IMR-90 (cell line): ENCODE data around the gene GPX6. TPM values are rescaled to one million over a fixed set of nuclear protein-coding genes. Genes with fewer than 3 reads are reported as not detected.
A peak's percentile ranks its signal among the peaks of the same experiment; 100 is the strongest.

Experiments used
- ATAC-seq: fragments of 200-7000 bp; cut with Tn5 transposase; 2 replicates; pipeline ENCODE4 v1.9.1; 2020; ENCODE audit warnings: low read depth, mild to moderate bottlenecking, moderate library complexity
- BruUV-seq: library from RNA; stranded (reverse); fragments of 400-500 nt; replicated peaks from 2 replicates; lab custom pipeline; 2021; lab: Mats Ljungman, UMichigan
- CTCF ChIA-PET: fragments of 300-600 bp; formaldehyde crosslinking; extraction: SDS; loops from one replicate; lab custom pipeline; 2021; ENCODE audit warnings: antibody characterized with exemption; lab: Yijun Ruan, JAX
- POLR2A ChIA-PET: fragments of 300-600 bp; sonication (Branson Sonifier 250); formaldehyde crosslinking; loops from one replicate; lab custom pipeline; 2022; ENCODE audit warnings: antibody characterized with exemption; ENCODE audit not compliant: unreplicated experiment; lab: Charles Lee
- DNase-seq: peaks from one replicate; pipeline ENCODE4 v3.0.0; 2013
- H2AFZ ChIP-seq: replicated peaks from 2 replicates; pipeline ENCODE3; 2013; ENCODE audit warnings: low read length, mild to moderate bottlenecking; ENCODE audit not compliant: poor library complexity
- H2AK5ac ChIP-seq: 2 replicates; pipeline ENCODE4 v1.6.1; 2013; ENCODE audit warnings: low read depth, low read length, inconsistent platforms
- H2AK9ac ChIP-seq: replicated peaks from 2 replicates; pipeline ENCODE3; 2013; ENCODE audit warnings: mild to moderate bottlenecking, low read depth, low read length, moderate library complexity; ENCODE audit not compliant: poor library complexity
- H2BK120ac ChIP-seq: 2 replicates; pipeline ENCODE4 v1.6.1; 2013; ENCODE audit warnings: low read depth, low read length, inconsistent platforms
- H2BK15ac ChIP-seq: 3 replicates; pipeline ENCODE4 v1.6.1; 2013; ENCODE audit warnings: low read depth, low read length, inconsistent platforms
- H2BK20ac ChIP-seq: 2 replicates; pipeline ENCODE4 v1.6.1; 2013; ENCODE audit warnings: low read depth, mild to moderate bottlenecking, inconsistent platforms, low read length, moderate library complexity
- H2BK5ac ChIP-seq: 2 replicates; pipeline ENCODE4 v1.6.1; 2013; ENCODE audit warnings: mild to moderate bottlenecking, low read depth, low read length, inconsistent platforms; ENCODE audit not compliant: poor library complexity, severe bottlenecking
- H3K14ac ChIP-seq: replicated peaks from 2 replicates; pipeline ENCODE4 v1.6.1; 2013; ENCODE audit warnings: low read depth, low read length, inconsistent platforms
- H3K18ac ChIP-seq: 2 replicates; pipeline ENCODE4 v1.6.1; 2013; ENCODE audit warnings: low read depth, low read length, control low read depth
- H3K23ac ChIP-seq: 2 replicates; pipeline ENCODE4 v1.6.1; 2013; ENCODE audit warnings: low read depth, low read length, inconsistent platforms
- H3K27ac ChIP-seq: 2 replicates; pipeline ENCODE4 v1.5.1; 2013; ENCODE audit warnings: mild to moderate bottlenecking, control low read depth, low read length; ENCODE audit not compliant: insufficient read depth
- H3K27me3 ChIP-seq: 2 replicates; pipeline ENCODE4 v1.6.1; 2013; ENCODE audit warnings: low read length; ENCODE audit not compliant: control insufficient read depth, insufficient read depth
- H3K36me3 ChIP-seq: 2 replicates; pipeline ENCODE4 v1.6.1; 2013; ENCODE audit warnings: low read length, mixed read lengths; ENCODE audit not compliant: control insufficient read depth, insufficient read depth
- H3K4ac ChIP-seq: 2 replicates; pipeline ENCODE4 v1.6.1; 2013; ENCODE audit warnings: low read depth, low read length, inconsistent platforms
- H3K4me1 ChIP-seq: 2 replicates; pipeline ENCODE4 v1.6.1; 2013; ENCODE audit warnings: low read length, mixed read lengths; ENCODE audit not compliant: control insufficient read depth, insufficient read depth
- H3K4me2 ChIP-seq: 2 replicates; pipeline ENCODE4 v1.6.1; 2013; ENCODE audit warnings: low read depth, mild to moderate bottlenecking, control low read depth, low read length, moderate library complexity
- H3K4me3 ChIP-seq: 2 replicates; pipeline ENCODE4 v1.5.1; 2013; ENCODE audit warnings: low read depth, mild to moderate bottlenecking, control low read depth, low read length, moderate library complexity; ENCODE audit not compliant: insufficient read depth
- H3K56ac ChIP-seq: 2 replicates; pipeline ENCODE4 v1.6.1; 2013; ENCODE audit warnings: low read length, inconsistent platforms; ENCODE audit not compliant: insufficient read depth; ENCODE audit errors: extremely low read depth
- H3K79me1 ChIP-seq, 2 experiments: 2 replicates each; pipeline ENCODE4 v1.6.1; 2013; ENCODE audit warnings: low read length in 2 of 2, inconsistent platforms in 1 of 2, low read depth in 1 of 2
- H3K9ac ChIP-seq: 2 replicates; pipeline ENCODE4 v1.6.1; 2013; ENCODE audit warnings: low read depth, low read length, control low read depth
- H3K9me1 ChIP-seq: 2 replicates; pipeline ENCODE4 v1.6.1; 2013; ENCODE audit warnings: low read length, inconsistent platforms; ENCODE audit not compliant: insufficient read depth
- H3K9me3 ChIP-seq: 2 replicates; pipeline ENCODE4 v1.6.1; 2013; ENCODE audit warnings: low read length; ENCODE audit not compliant: control insufficient read depth, insufficient read depth
- H4K20me1 ChIP-seq: 2 replicates; pipeline ENCODE4 v1.6.1; 2013; ENCODE audit warnings: low read length, inconsistent platforms; ENCODE audit not compliant: insufficient read depth
- H4K5ac ChIP-seq: 2 replicates; pipeline ENCODE4 v1.6.1; 2013; ENCODE audit warnings: mild to moderate bottlenecking, low read depth, low read length, control low read depth
- H4K8ac ChIP-seq, 2 experiments: 2 replicates each; pipeline ENCODE4 v1.6.1; 2013; ENCODE audit warnings: low read depth in 2 of 2, low read length in 2 of 2, control low read depth in 1 of 2, inconsistent platforms in 1 of 2
- H4K91ac ChIP-seq: 2 replicates; pipeline ENCODE4 v1.6.1; 2013; ENCODE audit warnings: low read depth, low read length, inconsistent platforms; ENCODE audit not compliant: insufficient read depth
- CEBPB ChIP-seq: IDR thresholded peaks from 2 replicates; pipeline ENCODE4 v1.6.1; 2012; ENCODE audit warnings: low read depth, low read length, improper control_type of control experiment
- CHD1 ChIP-seq: IDR thresholded peaks from 2 replicates; pipeline ENCODE4 v1.6.1; 2012; ENCODE audit warnings: low read depth, low read length, improper control_type of control experiment
- CTCF ChIP-seq: conservative IDR thresholded peaks from 2 replicates; pipeline ENCODE4 v1.5.1; 2012; ENCODE audit warnings: mild to moderate bottlenecking, low read depth, low read length, improper control_type of control experiment
- FOS ChIP-seq: fragments of 150-350 bp; IDR thresholded peaks from 2 replicates; pipeline ENCODE4 v1.6.1; 2016; ENCODE audit warnings: low read depth, low read length
- MAZ ChIP-seq: IDR thresholded peaks from 2 replicates; pipeline ENCODE4 v1.6.1; 2012; ENCODE audit warnings: low read depth, mild to moderate bottlenecking, low read length, improper control_type of control experiment, moderate library complexity, borderline replicate concordance
- MXI1 ChIP-seq: IDR thresholded peaks from 2 replicates; pipeline ENCODE4 v1.6.1; 2012; ENCODE audit warnings: low read depth, mild to moderate bottlenecking, low read length, moderate library complexity, borderline replicate concordance
- WGBS, 2 experiments: methylation state at CpG; one replicate each; pipeline versions ENCODE4 v1.1.5 to v1.1.7; 2013; ENCODE audit warnings: missing lambda C conversion rate in 2 of 2; ENCODE audit not compliant: insufficient read length in 1 of 2; ENCODE audit errors: extremely low coverage in 2 of 2; 5-methylcytosine and 5-hydroxymethylcytosine counted together
- dilution Hi-C: fragments of 300-500 bp; cut with HindIII; formaldehyde crosslinking; loops from one replicate; pipeline ENCODE4 v1.14.3; 2018; ENCODE audit warnings: low sequenced_read_pairs; ENCODE audit not compliant: unreplicated experiment
- in situ Hi-C: fragments of 300-500 bp; cut with MboI; formaldehyde crosslinking; loops from 3 replicates; pipeline ENCODE4 v1.14.3; 2019; ENCODE audit warnings: low sequenced_read_pairs, inconsistent platforms, mixed read lengths
- intact Hi-C: fragments of 100-400 bp; cut with micrococcal nuclease; formaldehyde crosslinking; loops from 2 replicates; pipeline ENCODE4 v1.10.0; 2022
- polyA plus RNA-seq, 3 experiments: library from polyadenylated mRNA; depleted of rRNA; stranded (reverse); fragments of >200 nt; gene quantifications; 2 replicates each; pipeline ENCODE4 v1.2.3, GENCODE V29; 2012; ENCODE audit warnings: low replicate concordance in 1 of 3
- total RNA-seq: library from RNA; depleted of rRNA; stranded (reverse); fragments of >200 nt; gene quantifications from 2 replicates; pipeline ENCODE4 v1.2.3, GENCODE V29; 2012

Gene GPX6
- total and polyA plus RNA-seq, 2 of the 4 experiments (the other 2 are of a cell fraction): not detected

GRCh38 chr6:28488916-28489365 is 26.7 kb downstream of the GPX6 start:
- H3K9me1 ChIP-seq: no peaks in the 10 kb centered on the region
- 0 out of 2 replicates have a peak overlapping the region, but pooled peaks have one; percentile 5 for H3K18ac ChIP-seq
- H3K36me3 ChIP-seq: no peaks in the 10 kb centered on the region
- no peak overlapping the region for H3K9ac ChIP-seq
- H2BK15ac ChIP-seq: no peak overlapping the region
- H3K56ac ChIP-seq: no peak overlapping the region
- no peak overlapping the region for H3K27ac ChIP-seq
- H3K79me1 ChIP-seq: no peaks in the 10 kb centered on the region
- POLR2A ChIA-PET: no interaction called here
- no peak overlapping the region for H4K5ac ChIP-seq
- peak; percentile 80 for ATAC-seq
- H3K4me3 ChIP-seq: peak overlapping the region; percentile 58
- H3K4me1 ChIP-seq: no peaks in the 10 kb centered on the region
- no TSS peak for BruUV-seq
- H3K4me2 ChIP-seq: peak overlapping the region; percentile 88
- 0% methylated on average over 1 of the region's 14 CpGs; no CpG with 5 or more reads in 1 of the 2 experiments for WGBS, 2 experiments
- H2BK20ac ChIP-seq: no peak overlapping the region
- H4K91ac ChIP-seq: no peak overlapping the region
- H2BK120ac ChIP-seq: no peak overlapping the region
- no peak overlapping the region for H2AK5ac ChIP-seq
- no peak overlapping the region for H2AK9ac ChIP-seq
- no peaks in the 10 kb centered on the region for H4K20me1 ChIP-seq
- H2BK5ac ChIP-seq: no peak overlapping the region
- H3K23ac ChIP-seq: no peak overlapping the region
- DNase-seq: peak; percentile 79
- no peaks in the 10 kb centered on the region for H3K9me3 ChIP-seq
- intact Hi-C loops: loop anchor here (2.0 to 5.0 kb wide), 4 partner anchors 14 to 1012 kb away; no protein-coding TSS in a partner anchor
- CTCF ChIA-PET: interaction anchor here (0.6 to 0.7 kb wide), 2 partner anchors 11 to 55 kb away, joined by 3 read pairs; no protein-coding TSS in a partner anchor
- H4K8ac ChIP-seq: peak overlapping the region in 1 of 2 experiments; percentile 37; a peak in 2 of 4 replicates
- no peak overlapping the region for H3K4ac ChIP-seq
- TF ChIP-seq MAZ (no peak), CTCF (no peak), FOS (peak; percentile 59; the same call in 1 of the 2 replicates), CHD1 (peak; percentile 46; the same call in 1 of the 2 replicates), CEBPB (no peak), MXI1 (no peak)
- in situ Hi-C loops: no loop called here
- peak overlapping the region; percentile 84 for H2AFZ ChIP-seq
- no peak overlapping the region for H3K14ac ChIP-seq
- dilution Hi-C loops: no loop called here
- H3K27me3 ChIP-seq: no peaks in the 10 kb centered on the region; the same call in 1 of the 2 replicates
